GM12878 (cell line): Measurements from ENCODE around the gene YPEL4. TPM values are rescaled to one million over a fixed set of nuclear protein-coding genes. Genes with fewer than 3 reads are reported as not detected.

Experiments used
- CBX3 ChIP-seq: fragments of 200-600 bp; sonication (generic); IDR thresholded peaks from 2 replicates; pipeline ENCODE4 v1.6.1; 2016; ENCODE audit warnings: low read depth, borderline replicate concordance
- CHD2 ChIP-seq: IDR thresholded peaks from 2 replicates; pipeline ENCODE4 v1.6.1; 2011; ENCODE audit warnings: low read depth, low read length, improper control_type of control experiment, borderline replicate concordance
- ELK1 ChIP-seq: IDR thresholded peaks from 2 replicates; pipeline ENCODE4 v1.6.1; 2012; ENCODE audit warnings: low read depth, low read length, improper control_type of control experiment
- IRF3 ChIP-seq: fragments of 450-650 bp; IDR thresholded peaks from 2 replicates; pipeline ENCODE4 v1.6.1; 2014; ENCODE audit warnings: mild to moderate bottlenecking
- JUND ChIP-seq: IDR thresholded peaks from 2 replicates; pipeline ENCODE4 v1.6.1; 2012; ENCODE audit warnings: low read depth, mild to moderate bottlenecking, low read length, improper control_type of control experiment, moderate library complexity
- NRF1 ChIP-seq: conservative IDR thresholded peaks from 2 replicates; pipeline ENCODE4 v1.6.1; 2011; ENCODE audit warnings: mild to moderate bottlenecking, low read depth, low read length, improper control_type of control experiment
- PBX3 ChIP-seq: IDR thresholded peaks from 2 replicates; pipeline ENCODE4 v1.6.1; 2011; ENCODE audit warnings: mild to moderate bottlenecking, low read depth, low read length, moderate library complexity; ENCODE audit not compliant: insufficient replicate concordance
- PRDM15 ChIP-seq: fragments of 450-650 bp; formaldehyde crosslinking; IDR thresholded peaks from 2 replicates; pipeline ENCODE4 v1.4.0; 2020; ENCODE audit warnings: mild to moderate bottlenecking, moderate library complexity
- RAD21 ChIP-seq: IDR thresholded peaks from 2 replicates; pipeline ENCODE4 v1.6.1; 2011; ENCODE audit warnings: mild to moderate bottlenecking, low read depth, low read length, moderate library complexity; ENCODE audit not compliant: insufficient read depth
- SMAD5 ChIP-seq: IDR thresholded peaks from 2 replicates; pipeline ENCODE4 v1.6.1; 2016; ENCODE audit warnings: antibody characterized with exemption, low read depth
- SPI1 ChIP-seq: IDR thresholded peaks from 2 replicates; pipeline ENCODE4 v1.6.1; 2011; ENCODE audit warnings: low read depth, mild to moderate bottlenecking, low read length, moderate library complexity, borderline replicate concordance; ENCODE audit not compliant: insufficient read depth
- USF2 ChIP-seq: IDR thresholded peaks from 2 replicates; pipeline ENCODE4 v1.6.1; 2011; ENCODE audit warnings: low read depth, low read length, improper control_type of control experiment, borderline replicate concordance
- ZBTB11 ChIP-seq: fragments of 450-650 bp; formaldehyde crosslinking; IDR thresholded peaks from 2 replicates; pipeline ENCODE4 v1.5.0; 2022; ENCODE audit warnings: mild to moderate bottlenecking, missing genetic modification characterization
- ZBTB33 ChIP-seq: fragments of 450-650 bp; IDR thresholded peaks from 2 replicates; pipeline ENCODE4 v1.6.1; 2017; ENCODE audit warnings: mild to moderate bottlenecking
- polyA plus RNA-seq, 11 experiments: library from polyadenylated mRNA; depleted of rRNA in 4 of 11; unstranded in 6 of 11; stranded (reverse) in 5 of 11; fragments of >200 nt; fragmentation: Nextera tagmentation in 4 of 11; fragmentation: Illumina TruSeq in 1 of 11; extraction: Ambion mirVana in 4 of 11; extraction: Trizol in 1 of 11; gene quantifications; 1 replicate in 1 of 11; 2 replicates in 10 of 11; pipeline versions ENCODE4 v1.2.1 to v1.2.3, GENCODE V29; 2011 to 2016; ENCODE audit warnings: inconsistent platforms in 2 of 11, missing spikeins in 2 of 11, low read depth in 1 of 11
- total RNA-seq, 4 experiments: library from RNA; depleted of rRNA in 3 of 4; stranded (reverse); fragments of >200 nt in 3 of 4; fragmentation: Illumina TruSeq in 1 of 4; extraction: Trizol in 1 of 4; gene quantifications; 2 replicates each; pipeline versions ENCODE4 v1.2.1 to v1.2.3, GENCODE V29; 2013 to 2021

YPEL4 gene
- total and polyA plus RNA-seq, 10 of the 15 experiments (the other 5 are each of a cell fraction or from before 2014, with no cell fraction given): 0.07 to 0.50 (median 0.13) TPM; not detected in 5

- no peak for TF ChIP-seq IRF3
- TF ChIP-seq PRDM15 (CRISPR knock-in tag): no peak
- TF ChIP-seq CBX3: no peak
- TF ChIP-seq NRF1: no peak
- no peak for TF ChIP-seq ZBTB33
- peak; percentile 10; the same call in 1 of the 2 replicates for TF ChIP-seq SPI1
- peak; percentile 38; the same call in 1 of the 2 replicates for TF ChIP-seq SMAD5
- TF ChIP-seq RAD21: no peak
- TF ChIP-seq ELK1: no peak
- TF ChIP-seq JUND: no peak
- peak; percentile 61 for TF ChIP-seq ZBTB11 (CRISPR knock-in tag)
- TF ChIP-seq CHD2: peak; percentile 95
- no peak for TF ChIP-seq USF2
- TF ChIP-seq PBX3: no peak
Measured at GRCh38 chr11:57667736-57668433, 18.2 kb upstream of the YPEL4 start, which contains the start of gene ZDHHC5 (continued).
